ENCODE data around the gene FIGNL2.

FIGNL2 gene

DNA sequence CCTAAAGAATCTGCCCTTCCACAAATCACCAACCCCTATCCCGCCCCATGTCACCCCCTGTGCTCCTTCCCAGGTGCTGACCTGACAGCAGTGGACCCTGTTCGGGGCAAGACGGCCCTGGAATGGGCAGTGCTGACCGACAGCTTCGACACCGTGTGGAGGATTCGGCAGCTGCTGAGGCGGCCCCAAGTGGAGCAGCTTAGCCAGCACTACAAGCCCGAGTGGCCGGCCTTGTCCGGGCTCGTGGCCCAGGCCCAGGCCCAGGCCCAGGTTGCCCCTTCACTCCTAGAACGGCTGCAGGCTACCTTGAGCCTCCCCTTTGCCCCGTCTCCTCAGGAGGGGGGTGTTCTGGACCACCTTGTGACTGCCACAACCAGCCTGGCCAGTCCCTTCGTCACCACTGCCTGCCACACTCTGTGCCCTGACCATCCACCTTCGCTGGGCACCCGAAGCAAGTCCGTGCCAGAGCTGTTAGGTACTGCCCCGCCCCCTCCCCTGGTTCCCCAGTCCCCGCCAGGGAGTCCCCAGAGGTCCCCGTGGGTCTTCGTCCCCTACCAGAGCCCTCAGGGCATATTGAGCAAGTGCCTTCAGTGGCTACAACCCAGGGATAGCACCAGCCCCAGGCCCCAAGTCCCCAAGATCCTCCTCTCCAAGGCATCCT lies 42.1 kb upstream of the FIGNL2 start:
- Histone ChIP-seq H3K36me3 (ENCODE audit: insufficient read depth, low read length) (no peaks in the 10 kb centered on the region), H3K79me2 (ENCODE audit: insufficient read depth, low read length) (no peaks in the 10 kb centered on the region), H3K27ac (ENCODE audit: low read depth, low read length, poor library complexity, severe bottlenecking) (no peak overlapping the region), H3K4me3 (ENCODE audit: low read depth, low read length, poor library complexity, severe bottlenecking) (no peak overlapping the region), H3K27me3 (ENCODE audit: insufficient read depth, low read length) (no peaks in the 10 kb centered on the region), H3K9me2 (ENCODE audit: low read depth, low read length) (no peaks in the 10 kb centered on the region), H3K9ac (ENCODE audit: low read length) (no peak overlapping the region), H3K4me2 (ENCODE audit: low read length) (no peak overlapping the region), H3K9me3 (ENCODE audit: low read length) (no peaks in the 10 kb centered on the region), H2AFZ (ENCODE audit: low read length) (no peak overlapping the region), H3F3A (ENCODE audit: insufficient read depth, low read length) (no peaks in the 10 kb centered on the region), H4K20me1 (ENCODE audit: insufficient read depth, low read length) (no peaks in the 10 kb centered on the region), H3K4me1 (ENCODE audit: insufficient read depth, low read length, severe bottlenecking) (peaks cover 5% of the 10 kb centered on the region)
- TF ChIP-seq CTCF (IDR thresholded peaks at IDR 0.05; ENCODE audit: low read length) (no peak), EZH2 (IDR thresholded peaks at IDR 0.05; ENCODE audit: borderline replicate concordance, low read length) (no peak)

DNA sequence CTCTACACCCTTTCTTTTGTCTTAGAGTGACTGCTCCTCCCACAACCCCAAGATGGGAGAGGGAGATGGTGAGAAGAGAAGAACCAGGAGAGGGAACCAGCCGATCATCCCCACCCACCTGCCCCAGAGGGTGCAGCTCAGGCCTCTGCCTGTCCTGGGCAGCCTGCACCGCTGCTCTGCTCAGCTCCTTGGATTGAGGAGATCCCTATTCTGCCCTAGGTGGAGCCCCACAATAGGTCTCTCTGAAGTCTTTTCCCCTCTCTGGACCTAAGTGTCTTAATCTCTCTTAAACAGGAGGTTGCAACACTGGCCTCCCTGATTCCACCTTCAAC lies 41.6 kb upstream of the FIGNL2 start:
- Histone ChIP-seq H3F3A (ENCODE audit: insufficient read depth, low read length) (no peaks in the 10 kb centered on the region), H2AFZ (ENCODE audit: low read length) (no peak overlapping the region), H3K27me3 (ENCODE audit: insufficient read depth, low read length) (no peaks in the 10 kb centered on the region), H3K9ac (ENCODE audit: low read length) (no peak overlapping the region), H4K20me1 (ENCODE audit: insufficient read depth, low read length) (no peaks in the 10 kb centered on the region), H3K4me2 (ENCODE audit: low read length) (no peak overlapping the region), H3K36me3 (ENCODE audit: insufficient read depth, low read length) (no peaks in the 10 kb centered on the region), H3K27ac (ENCODE audit: low read depth, low read length, poor library complexity, severe bottlenecking) (no peak overlapping the region), H3K79me2 (ENCODE audit: insufficient read depth, low read length) (no peaks in the 10 kb centered on the region), H3K4me1 (ENCODE audit: insufficient read depth, low read length, severe bottlenecking) (peaks cover 5% of the 10 kb centered on the region), H3K4me3 (ENCODE audit: low read depth, low read length, poor library complexity, severe bottlenecking) (no peak overlapping the region), H3K9me3 (ENCODE audit: low read length) (no peaks in the 10 kb centered on the region), H3K9me2 (ENCODE audit: low read depth, low read length) (no peaks in the 10 kb centered on the region)
- no peak for TF ChIP-seq CTCF (IDR thresholded peaks at IDR 0.05; ENCODE audit: low read length)
- TF ChIP-seq EZH2 (IDR thresholded peaks at IDR 0.05; ENCODE audit: borderline replicate concordance, low read length) = no peak

GRCh38 chr12:51889216-51890132 lies 41.0 kb upstream of the FIGNL2 start:
- Histone ChIP-seq H4K20me1 (ENCODE audit: insufficient read depth, low read length) (no peaks in the 10 kb centered on the region), H3K36me3 (ENCODE audit: insufficient read depth, low read length) (no peaks in the 10 kb centered on the region), H3K4me1 (ENCODE audit: insufficient read depth, low read length, severe bottlenecking) (peaks cover 5% of the 10 kb centered on the region), H3K9me2 (ENCODE audit: low read depth, low read length) (no peaks in the 10 kb centered on the region), H3K27ac (ENCODE audit: low read depth, low read length, poor library complexity, severe bottlenecking) (no peak overlapping the region), H3K9ac (ENCODE audit: low read length) (no peak overlapping the region), H2AFZ (ENCODE audit: low read length) (no peak overlapping the region), H3K4me3 (ENCODE audit: low read depth, low read length, poor library complexity, severe bottlenecking) (no peak overlapping the region), H3K79me2 (ENCODE audit: insufficient read depth, low read length) (no peaks in the 10 kb centered on the region), H3F3A (ENCODE audit: insufficient read depth, low read length) (no peaks in the 10 kb centered on the region), H3K27me3 (ENCODE audit: insufficient read depth, low read length) (no peaks in the 10 kb centered on the region), H3K9me3 (ENCODE audit: low read length) (no peaks in the 10 kb centered on the region), H3K4me2 (ENCODE audit: low read length) (no peak overlapping the region)
- TF ChIP-seq EZH2 (IDR thresholded peaks at IDR 0.05; ENCODE audit: borderline replicate concordance, low read length) (no peak), CTCF (IDR thresholded peaks at IDR 0.05; ENCODE audit: low read length) (peak; percentile 25; the same call in 1 of the 2 replicates)

Measured in OCI-LY1 (cell line).